Body of pancreas (tissue), 4 donors: ENCODE results near the gene CLRN2.

ENCODE experiments used
- CTCF ChIP-seq, 7 experiments: fragments of 450-650 bp in 4 of 7; fragments of 200-600 bp in 3 of 7; sonication (generic) in 3 of 7; IDR thresholded peaks; one replicate each; pipeline ENCODE4 v1.5.1; 2016 to 2019; ENCODE audit warnings: antibody characterized with exemption in 7 of 7
- POLR2A ChIP-seq, 3 donors: fragments of 450-650 bp; IDR thresholded peaks; one replicate each; pipeline ENCODE4 v1.6.1; 2016; ENCODE audit warnings: antibody characterized with exemption in 3 of 3, mild to moderate bottlenecking in 2 of 3

DNA sequence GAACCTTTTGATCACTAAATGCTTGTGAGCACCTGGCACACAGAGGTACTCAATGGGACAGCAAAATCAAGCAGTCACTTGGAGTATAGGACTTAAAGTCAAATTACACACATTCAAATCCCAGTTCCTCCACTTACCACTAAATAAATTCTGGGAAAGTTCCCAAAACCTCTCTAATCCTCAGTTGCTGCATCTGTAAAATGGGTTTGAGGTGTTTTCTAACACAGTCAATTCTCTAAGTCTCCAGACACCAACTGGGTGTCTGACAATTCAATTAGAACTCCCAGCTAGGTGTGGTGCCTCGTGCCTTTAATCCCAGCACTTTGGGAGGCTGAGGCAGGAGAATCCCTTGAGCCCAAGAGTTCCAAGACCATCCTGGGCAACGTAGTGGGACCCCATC is 22.1 kb upstream of the CLRN2 start:
- TF ChIP-seq CTCF (IDR thresholded peaks at IDR 0.05) (no peak), POLR2A (IDR thresholded peaks at IDR 0.05) (no peak)
